Measurements from ENCODE around the gene HDGFL2. TPM values are rescaled to one million over a fixed set of nuclear protein-coding genes. Genes with fewer than 3 reads are reported as not detected.

HDGFL2 gene
- total RNA-seq, 1 donor, result 60.9 TPM

GRCh38 chr19:4513248-4513647 lies 41.2 kb downstream of the HDGFL2 start:
- no peak for DNase-seq (ENCODE audit: low read depth)
- no peak for TF ChIP-seq CTCF (IDR thresholded peaks at IDR 0.05; ENCODE audit: insufficient read depth, low read depth, low read length)
- no peak overlapping the region for H3K4me3 ChIP-seq (ENCODE audit: low read depth, low read length)

- no peak for TF ChIP-seq CTCF (IDR thresholded peaks at IDR 0.05; ENCODE audit: insufficient read depth, low read depth, low read length)
- no peak overlapping the region for H3K4me3 ChIP-seq (ENCODE audit: low read depth, low read length)
- DNase-seq (ENCODE audit: low read depth), result no peak
These were observed 43.6 kb downstream of the HDGFL2 start for GRCh38 chr19:4515732-4516131.

- TF ChIP-seq CTCF (IDR thresholded peaks at IDR 0.05; ENCODE audit: insufficient read depth, low read depth, low read length), result no peak
- H3K4me3 ChIP-seq (ENCODE audit: low read depth, low read length), result no peak overlapping the region
- DNase-seq (ENCODE audit: low read depth), result no peak
These were observed 44.3 kb downstream of the HDGFL2 start for GRCh38 chr19:4516199-4516938.

- DNase-seq (ENCODE audit: low read depth), result no peak
These were observed 44.8 kb downstream of the HDGFL2 start for GRCh38 chr19:4516939-4517300.

GRCh38 chr19:4517451-4518057 lies 45.5 kb downstream of the HDGFL2 start:
- H3K4me3 ChIP-seq (ENCODE audit: low read depth, low read length), result no peak overlapping the region
- DNase-seq (ENCODE audit: low read depth), result no peak
- no peak for TF ChIP-seq CTCF (IDR thresholded peaks at IDR 0.05; ENCODE audit: insufficient read depth, low read depth, low read length)

More at GRCh38 chr19:4516939-4517300, 44.8 kb downstream of the HDGFL2 start:
- H3K4me3 ChIP-seq (ENCODE audit: low read depth, low read length), result no peak overlapping the region
- TF ChIP-seq CTCF (IDR thresholded peaks at IDR 0.05; ENCODE audit: insufficient read depth, low read depth, low read length), result no peak

- peak; percentile 28 for DNase-seq (ENCODE audit: low read depth)
- no peak within 1 kb of the TSS for H3K4me3 ChIP-seq (ENCODE audit: low read depth, low read length)
- TF ChIP-seq CTCF (IDR thresholded peaks at IDR 0.05; ENCODE audit: insufficient read depth, low read depth, low read length), result no peak
These were observed 46.5 kb downstream of the HDGFL2 start, which contains the start of gene PLIN4 for GRCh38 chr19:4518345-4519171. TSS of gene PLIN4 (minus strand) at chr19:4518486. CDS start at chr19:4518272, 214 bp downstream.

Measured in fibroblast of villous mesenchyme (primary cell).